Adrenal gland (tissue), 5 donors: ENCODE data around the gene TNIK.

Source experiments
- POLR2A ChIP-seq, 2 donors: fragments of 450-650 bp; IDR thresholded peaks; one replicate each; pipeline ENCODE4 v1.6.1; 2017; ENCODE audit warnings: antibody characterized with exemption in 2 of 2, mild to moderate bottlenecking in 2 of 2, moderate library complexity in 1 of 2
- TF ChIP-seq, protein P1 (sequence below), 6 experiments: fragments of 450-650 bp in 4 of 6; fragments of 200-600 bp in 2 of 6; sonication (generic) in 1 of 6; IDR thresholded peaks; 1 replicate in 5 of 6; 2 replicates in 1 of 6; pipeline versions ENCODE4 v1.5.1 to v1.8.0; 2016 to 2021; ENCODE audit warnings: antibody characterized with exemption in 6 of 6, mild to moderate bottlenecking in 2 of 6, moderate library complexity in 1 of 6
- donor health status: DM: no; HTN: no; CAD: no.

DNA sequence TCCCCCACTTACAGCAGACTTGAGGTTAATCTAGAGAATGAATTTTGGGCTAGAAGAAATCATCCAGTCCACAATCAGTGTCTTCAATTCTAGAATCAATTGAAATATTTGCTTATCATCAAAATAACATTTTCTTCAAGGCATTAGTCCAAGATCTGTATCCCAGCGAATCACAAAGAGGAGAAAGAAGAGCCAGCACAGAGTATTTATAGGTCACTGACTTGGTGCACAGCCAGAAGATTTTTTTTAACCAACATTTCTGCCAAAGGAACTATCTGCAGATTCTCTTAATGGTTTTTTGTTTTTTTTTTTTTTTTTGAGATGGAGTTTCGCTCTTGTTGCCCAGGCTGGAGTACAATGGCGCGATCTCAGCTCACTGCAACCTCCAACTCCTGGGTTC, 178.2 kb downstream of the TNIK start:
- TF ChIP-seq, protein P1, sequence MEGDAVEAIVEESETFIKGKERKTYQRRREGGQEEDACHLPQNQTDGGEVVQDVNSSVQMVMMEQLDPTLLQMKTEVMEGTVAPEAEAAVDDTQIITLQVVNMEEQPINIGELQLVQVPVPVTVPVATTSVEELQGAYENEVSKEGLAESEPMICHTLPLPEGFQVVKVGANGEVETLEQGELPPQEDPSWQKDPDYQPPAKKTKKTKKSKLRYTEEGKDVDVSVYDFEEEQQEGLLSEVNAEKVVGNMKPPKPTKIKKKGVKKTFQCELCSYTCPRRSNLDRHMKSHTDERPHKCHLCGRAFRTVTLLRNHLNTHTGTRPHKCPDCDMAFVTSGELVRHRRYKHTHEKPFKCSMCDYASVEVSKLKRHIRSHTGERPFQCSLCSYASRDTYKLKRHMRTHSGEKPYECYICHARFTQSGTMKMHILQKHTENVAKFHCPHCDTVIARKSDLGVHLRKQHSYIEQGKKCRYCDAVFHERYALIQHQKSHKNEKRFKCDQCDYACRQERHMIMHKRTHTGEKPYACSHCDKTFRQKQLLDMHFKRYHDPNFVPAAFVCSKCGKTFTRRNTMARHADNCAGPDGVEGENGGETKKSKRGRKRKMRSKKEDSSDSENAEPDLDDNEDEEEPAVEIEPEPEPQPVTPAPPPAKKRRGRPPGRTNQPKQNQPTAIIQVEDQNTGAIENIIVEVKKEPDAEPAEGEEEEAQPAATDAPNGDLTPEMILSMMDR (IDR thresholded peaks at IDR 0.05): no peak
- no peak for TF ChIP-seq POLR2A (IDR thresholded peaks at IDR 0.05)
